CD4-positive, alpha-beta T cell treated with Interleukin-17A for 1 hour (primary cell): Measurements from ENCODE around the gene MYL6.
A peak's percentile ranks its signal among the peaks of the same experiment; 100 is the strongest.

Source experiments
- DNase-seq: peaks from one replicate; pipeline ENCODE4 v3.0.0-alpha.2; 2020

MYL6 gene

DNA sequence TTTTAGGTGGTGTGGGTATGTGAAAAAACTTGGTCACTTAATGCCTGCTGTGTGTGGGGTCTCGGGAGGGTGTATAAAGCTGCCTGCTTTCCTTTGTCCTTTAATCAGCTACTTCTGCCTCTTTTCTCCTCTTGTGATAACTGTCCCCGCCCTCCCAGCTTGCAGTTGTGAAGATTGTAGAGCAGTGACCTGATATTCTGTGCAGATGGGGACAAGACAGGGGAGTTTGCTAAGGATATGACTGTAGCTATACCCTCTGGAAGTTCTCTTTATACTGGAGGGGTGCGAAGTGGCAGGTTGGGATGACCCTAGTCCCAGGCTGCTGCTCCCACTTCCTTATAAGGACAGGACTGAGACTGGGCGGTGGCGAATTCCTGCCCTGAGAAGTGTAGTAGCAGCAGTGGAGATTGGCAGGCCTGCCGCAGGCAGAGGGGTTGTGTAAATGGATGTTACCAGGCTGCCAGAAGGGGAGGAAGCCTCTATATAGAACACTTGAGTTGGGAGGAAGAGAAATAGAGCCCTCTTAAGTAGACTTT lies 835 bp downstream of the MYL6 start:
- peak; percentile 42 for DNase-seq

DNA sequence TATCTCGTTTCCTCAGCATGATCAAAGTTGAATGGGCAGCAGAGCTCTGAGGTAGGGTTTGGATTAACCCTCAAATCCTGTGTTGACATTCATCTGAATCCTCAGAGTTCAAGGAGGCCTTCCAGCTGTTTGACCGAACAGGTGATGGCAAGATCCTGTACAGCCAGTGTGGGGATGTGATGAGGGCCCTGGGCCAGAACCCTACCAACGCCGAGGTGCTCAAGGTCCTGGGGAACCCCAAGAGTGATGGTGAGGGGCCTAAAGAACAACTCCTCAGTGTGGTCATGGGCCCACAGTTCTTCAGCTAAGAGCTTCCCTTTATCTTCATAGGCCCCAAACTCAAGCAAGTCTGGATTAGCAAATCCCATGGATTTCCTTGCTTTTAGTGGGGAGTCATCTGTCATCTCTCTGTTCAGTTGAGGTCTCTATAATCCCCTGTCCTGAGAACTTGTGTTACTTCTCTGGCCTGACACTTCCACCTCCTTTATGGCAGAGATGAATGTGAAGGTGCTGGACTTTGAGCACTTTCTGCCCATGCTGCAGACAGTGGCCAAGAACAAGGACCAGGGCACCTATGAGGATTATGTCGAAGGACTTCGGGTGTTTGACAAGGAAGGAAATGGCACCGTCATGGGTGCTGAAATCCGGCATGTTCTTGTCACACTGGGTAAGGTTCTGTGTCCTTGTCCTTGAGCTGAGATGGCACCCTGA lies 1.5 kb downstream of the MYL6 start:
- DNase-seq: peak; percentile 25

DNA sequence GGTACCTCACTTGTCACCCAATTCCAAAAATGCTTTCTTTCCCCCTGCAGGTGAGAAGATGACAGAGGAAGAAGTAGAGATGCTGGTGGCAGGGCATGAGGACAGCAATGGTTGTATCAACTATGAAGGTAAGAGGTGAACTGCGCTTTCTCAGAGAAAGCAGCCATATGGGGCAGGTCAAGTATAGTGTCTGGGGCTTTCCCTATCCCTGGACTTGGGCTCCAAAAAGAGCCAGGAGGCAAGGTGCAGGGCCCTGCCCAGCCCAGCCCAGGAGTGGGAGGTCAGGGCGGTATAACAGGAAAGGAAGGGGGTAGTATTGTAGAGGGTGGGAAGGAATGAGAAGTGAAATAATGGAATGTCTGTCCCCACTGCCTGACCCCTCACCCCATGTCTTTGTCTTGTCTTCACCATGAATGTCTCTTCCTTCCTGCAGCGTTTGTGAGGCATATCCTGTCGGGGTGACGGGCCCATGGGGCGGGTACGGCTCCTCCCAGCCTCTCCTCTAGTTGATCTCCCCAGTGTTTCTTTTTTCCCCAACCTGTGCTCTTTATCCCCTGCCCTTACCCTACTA lies 2.1 kb downstream of the MYL6 start:
- peak; percentile 79 for DNase-seq

DNA sequence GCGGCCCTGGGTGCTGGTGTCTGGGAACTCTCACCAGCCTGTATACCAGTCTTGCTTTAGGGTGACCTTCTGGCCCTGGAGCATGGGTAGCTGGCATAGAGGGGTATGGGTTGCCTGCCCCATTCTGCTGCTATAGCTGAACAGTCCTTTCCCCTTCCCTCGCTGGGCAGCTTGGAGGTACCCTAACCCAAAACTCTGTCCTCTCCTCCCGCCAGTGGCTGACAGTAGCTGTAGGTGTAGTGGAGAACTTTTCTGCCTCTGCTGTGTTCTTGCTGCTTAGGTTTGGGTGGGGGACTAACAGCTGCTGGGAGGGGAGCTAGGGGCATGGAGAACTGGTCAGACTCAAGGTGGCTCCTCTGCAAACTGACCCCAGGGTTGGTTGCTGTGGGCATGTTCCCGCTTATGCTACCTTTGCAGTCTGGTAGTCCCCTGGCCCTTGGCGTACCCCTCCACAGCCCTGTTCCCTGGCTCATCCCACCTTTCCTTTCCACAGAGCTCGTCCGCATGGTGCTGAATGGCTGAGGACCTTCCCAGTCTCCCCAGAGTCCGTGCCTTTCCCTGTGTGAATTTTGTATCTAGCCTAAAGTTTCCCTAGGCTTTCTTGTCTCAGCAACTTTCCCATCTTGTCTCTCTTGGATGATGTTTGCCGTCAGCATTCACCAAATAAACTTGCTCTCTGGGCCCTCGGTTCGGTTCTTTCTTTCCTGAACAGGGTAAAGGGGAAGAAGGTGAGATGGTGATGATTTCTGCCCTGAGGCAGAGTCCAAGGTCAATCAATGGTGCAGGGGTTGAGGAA lies 2.9 kb downstream of the MYL6 start:
- no peak for DNase-seq

DNA sequence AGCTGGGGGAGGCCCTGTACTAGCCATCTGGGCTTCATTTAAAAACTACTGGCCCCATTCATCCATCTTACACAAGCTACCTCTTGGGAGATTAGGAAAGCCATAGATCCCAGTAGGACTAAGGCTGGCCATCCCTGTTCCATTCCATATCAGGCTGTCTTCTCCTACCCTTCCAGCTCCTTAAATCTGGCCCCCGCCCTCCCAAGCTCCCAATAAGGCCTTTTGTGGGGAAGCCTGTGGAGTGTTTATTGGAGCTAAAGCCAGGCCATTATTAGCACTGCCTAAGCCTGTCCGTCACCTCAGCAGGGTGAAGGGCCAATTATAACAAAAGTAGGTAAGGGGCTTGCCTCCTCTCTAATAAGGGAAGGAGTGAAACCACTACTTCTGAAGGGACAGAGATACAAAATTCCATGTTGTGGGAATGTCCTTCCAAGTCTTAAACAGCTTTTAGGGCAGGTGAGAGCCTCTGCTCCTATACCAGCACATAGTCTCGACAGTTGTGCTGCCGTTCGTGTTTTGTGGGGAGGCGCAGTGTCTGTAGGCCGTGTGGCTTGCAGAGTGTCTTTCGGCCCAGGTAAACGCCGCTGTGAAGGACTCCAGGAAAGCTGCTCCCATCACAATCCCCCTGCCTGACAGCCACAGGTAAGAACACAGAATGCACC lies 3.7 kb downstream of the MYL6 start:
- DNase-seq: no peak

DNA sequence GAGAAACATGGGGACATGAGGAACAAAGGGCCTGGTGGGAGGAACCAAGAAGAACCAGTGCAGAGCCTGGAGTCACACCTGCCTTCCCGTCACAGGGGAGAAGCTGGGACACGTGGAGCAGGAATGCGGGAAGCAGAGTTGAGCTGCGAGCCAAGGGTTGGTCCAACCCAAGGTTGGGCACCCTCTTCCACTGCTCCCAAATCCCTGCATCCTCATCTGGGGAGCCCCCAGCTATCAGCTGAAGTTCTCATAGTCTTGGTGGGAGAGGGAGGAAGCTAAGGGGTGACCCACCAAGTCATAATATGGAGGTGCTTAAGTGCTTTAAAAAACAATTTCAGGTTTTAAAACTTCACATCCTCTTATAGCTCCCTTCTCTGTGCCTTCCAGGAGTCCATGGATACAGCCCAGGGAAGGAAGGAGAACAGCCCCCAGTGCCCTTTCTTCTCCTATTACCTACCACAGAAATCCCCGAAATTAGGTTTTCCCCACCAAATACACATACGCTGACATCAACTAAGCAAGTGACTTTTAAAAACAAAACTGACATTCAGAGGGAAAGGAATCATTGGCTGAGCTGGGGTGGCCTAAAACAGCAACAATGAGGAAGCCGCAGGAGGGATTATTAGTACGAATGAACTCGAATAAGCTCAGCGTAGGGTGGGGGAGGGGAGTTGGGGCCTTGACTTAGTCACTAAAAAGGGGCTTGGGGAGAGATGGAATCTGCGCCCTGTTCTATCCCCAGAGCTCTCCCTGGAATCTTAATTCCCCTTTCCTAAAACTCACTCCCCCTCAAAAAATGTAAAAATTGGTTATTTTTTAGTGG lies 4.5 kb downstream of the MYL6 start:
- DNase-seq: peak; percentile 35

DNA sequence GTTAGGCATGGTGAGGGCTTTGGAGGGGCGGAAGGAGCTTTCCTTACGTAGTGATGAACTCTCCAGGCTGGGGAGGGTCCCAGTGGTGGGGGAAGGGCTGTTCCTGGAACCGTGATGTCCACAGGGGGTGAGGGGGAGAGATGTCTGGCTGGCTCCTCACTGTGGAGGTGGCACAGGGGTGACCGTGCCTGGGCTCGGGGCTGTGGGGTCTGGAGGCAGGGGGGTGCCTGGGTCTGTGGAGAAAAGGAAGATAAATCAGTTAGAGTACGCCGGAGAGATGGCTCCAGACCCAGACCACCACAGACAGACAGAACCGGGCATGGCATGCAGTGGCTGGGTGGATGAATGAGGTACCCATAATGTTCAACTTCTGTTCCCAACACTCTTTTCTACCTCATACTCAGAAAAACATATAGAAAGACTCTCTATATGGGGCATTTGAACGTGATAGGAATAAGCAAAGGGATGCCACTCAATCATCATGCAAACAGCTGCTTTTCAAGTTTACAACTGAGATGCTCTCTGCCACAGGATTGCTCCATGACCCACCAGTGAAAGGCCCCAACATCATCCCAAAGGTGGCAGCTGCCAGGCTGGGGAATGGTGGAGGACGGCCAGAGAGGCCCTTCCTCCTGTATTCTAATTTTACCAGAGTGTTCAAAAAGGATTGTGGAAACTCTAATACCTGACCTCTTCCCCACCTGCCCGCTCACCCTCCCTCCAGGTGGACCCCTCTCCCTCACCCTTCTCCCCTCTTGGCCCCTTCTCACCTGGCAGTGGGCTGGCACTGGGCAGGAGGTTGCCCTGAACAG lies 5.6 kb downstream of the MYL6 start:
- peak; percentile 27 for DNase-seq

DNA sequence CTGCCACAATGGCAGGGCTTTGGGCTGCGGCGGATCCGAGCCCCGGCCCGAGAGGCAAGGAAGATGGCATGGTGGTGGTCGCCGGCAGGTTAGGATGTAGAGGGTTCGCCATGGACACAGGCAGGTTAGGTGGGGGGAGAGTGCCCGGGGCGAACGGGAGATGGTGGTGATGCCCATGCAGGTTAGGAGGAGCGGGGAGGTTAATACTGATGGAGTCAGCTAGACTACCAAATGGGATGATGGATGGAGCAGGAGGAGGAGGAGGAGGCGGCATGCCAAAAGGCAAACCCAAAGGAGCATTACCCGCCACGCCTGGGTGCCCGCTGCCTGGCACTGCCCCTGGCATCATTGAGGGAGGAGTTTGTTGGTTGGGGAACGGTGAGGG lies 6.2 kb downstream of the MYL6 start:
- peak; percentile 29 for DNase-seq

DNA sequence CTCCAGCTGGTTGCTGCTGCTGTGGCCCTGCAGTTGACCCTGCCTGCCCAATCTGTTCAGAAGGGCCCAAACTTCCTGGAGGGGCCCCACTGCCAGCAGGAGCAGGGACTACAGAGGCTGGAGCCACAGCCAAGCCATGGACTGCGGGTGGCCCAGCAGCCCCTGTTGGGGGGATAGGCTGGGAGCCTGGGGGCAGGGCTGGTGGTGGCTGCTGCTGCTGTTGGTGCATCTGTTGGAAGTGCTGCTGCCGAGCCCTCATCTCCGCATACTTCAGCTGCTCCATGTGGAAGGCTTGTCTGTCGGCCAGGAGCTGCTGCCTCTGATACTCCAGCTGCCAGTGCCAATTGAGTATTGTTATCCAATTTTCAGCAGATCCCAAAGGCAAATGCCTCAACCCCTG lies 7.2 kb downstream of the MYL6 start:
- no peak for DNase-seq

DNA sequence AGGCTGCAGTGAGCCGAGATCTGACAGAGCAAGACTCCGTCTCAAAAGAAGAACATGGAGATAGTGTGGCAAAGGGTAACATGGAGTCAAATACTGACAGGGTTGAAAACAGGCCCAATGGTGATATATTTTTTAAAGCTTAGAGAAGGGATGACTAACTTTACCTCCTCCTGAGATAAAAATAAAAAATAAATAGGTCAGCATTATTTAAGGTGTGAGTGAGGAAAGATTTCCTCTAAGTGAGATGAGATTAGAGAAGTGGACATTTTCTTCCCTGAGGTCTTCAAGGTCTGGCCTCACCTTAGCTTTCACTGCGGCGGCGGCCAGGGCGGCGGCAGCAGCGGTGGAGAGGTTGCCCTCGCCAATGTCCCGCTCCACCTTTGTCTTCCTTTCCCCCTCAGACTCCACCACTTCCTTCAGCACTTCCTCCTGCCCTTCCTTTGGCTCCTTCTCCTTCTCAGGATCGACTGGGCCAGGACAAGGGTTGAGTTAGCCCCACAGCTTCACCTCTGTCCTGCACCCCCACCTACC lies 11.1 kb downstream of the MYL6 start:
- DNase-seq: no peak

DNA sequence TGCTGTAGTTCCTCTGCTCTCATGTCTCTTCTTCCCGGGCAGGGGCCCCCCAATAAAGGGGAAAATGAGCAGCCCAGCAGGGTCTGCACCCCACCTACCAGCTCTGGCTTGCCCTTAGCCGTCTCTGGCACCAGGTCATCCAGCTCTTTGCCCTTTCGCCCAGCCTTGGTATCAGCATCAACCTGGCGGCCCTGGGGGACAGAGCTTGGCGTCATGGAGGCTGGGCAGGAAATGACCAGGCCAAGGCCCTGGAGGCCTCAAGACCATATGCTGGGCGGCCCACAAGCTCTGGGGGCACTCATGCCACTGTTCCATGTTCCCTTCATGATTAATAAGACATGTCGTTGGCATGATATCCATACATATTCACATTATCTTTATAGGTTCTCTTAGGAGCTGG lies 14.7 kb downstream of the MYL6 start:
- DNase-seq: no peak

DNA sequence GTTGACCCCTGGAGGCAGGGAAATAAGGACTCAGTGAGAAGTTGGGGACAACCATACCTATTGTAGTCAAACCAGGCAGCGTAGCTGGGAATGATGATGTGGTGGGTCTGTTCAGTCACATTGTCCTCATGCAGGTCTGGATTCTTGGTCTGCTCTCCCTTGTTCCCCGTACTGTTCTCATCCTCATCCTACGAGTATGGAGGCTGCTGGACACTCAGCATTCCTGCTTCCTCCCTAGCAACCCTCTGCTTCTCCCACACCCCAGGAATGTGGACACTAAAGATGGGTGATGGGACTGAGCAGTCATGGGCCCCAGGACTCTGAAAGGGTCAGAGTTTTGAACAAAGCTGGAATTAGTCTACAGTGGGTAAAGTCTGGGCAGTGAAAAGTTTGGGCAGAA lies 20.2 kb downstream of the MYL6 start:
- no peak for DNase-seq

DNA sequence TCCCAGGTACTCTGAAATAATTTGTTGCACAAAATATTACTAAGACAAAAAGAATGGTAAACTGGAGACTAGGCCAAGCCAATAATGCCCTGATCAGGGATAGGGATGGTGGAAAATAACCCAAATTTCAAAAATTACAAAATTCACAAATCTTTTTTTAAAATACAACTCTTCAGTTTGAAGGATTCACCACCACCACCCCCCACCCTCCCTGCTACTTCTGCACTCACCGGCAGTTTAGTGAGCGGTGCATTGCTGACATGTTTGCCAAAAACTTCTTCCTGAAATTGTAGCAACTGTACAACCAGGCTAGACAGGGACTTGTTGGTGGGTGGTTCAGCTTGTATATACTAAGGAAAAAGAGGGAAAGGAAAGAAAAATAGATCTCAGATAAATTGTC lies 28.8 kb downstream of the MYL6 start:
- no peak for DNase-seq

DNA sequence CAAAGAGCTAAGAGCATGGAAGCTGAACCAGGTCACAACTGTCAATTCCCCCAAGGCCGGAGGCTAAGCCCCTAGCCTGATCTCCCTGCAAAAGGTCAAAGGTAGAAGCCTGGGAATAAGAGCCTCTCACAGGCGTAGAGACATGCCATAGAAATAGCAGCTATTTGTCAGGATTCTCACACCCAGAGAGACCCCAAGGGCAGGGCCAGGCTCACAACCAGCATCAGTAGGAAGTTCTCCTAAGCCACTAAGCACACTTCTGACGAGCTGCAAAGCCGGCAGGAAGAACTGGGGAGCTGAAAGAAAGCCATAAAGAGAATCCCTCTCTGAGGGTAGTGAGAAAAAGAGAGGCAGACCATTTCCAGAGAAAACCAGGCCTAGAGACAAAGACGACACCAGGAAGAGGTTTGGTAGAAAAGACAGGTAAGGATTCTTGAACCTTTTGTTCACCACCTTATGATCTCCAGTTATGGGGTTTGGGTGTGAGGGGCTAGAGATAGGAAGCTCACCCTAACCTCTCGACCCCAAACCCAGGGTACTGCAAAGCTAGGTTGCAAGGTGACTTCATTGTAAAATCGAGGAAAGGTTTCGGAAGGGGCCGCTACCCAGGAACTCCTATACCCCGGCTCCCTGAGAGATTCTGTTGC lies 30.1 kb downstream of the MYL6 start:
- DNase-seq: peak; percentile 16

DNA sequence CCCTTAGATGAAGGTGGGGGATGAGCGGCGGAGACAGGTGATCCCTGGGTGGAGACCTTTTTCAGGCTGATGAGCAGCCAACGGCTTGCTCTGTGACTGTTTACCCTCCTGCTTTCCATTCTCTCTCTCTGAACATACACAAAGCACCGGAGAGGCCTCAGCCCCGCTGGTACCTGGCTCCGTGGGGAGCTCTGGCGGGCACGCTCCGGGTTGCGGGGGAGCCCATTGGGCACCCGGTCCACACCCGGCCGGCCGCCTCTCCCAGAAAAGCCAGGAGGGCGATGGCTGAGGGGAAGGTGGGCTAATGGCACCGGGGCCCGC lies 30.6 kb downstream of the MYL6 start:
- peak; percentile 16 for DNase-seq

DNA sequence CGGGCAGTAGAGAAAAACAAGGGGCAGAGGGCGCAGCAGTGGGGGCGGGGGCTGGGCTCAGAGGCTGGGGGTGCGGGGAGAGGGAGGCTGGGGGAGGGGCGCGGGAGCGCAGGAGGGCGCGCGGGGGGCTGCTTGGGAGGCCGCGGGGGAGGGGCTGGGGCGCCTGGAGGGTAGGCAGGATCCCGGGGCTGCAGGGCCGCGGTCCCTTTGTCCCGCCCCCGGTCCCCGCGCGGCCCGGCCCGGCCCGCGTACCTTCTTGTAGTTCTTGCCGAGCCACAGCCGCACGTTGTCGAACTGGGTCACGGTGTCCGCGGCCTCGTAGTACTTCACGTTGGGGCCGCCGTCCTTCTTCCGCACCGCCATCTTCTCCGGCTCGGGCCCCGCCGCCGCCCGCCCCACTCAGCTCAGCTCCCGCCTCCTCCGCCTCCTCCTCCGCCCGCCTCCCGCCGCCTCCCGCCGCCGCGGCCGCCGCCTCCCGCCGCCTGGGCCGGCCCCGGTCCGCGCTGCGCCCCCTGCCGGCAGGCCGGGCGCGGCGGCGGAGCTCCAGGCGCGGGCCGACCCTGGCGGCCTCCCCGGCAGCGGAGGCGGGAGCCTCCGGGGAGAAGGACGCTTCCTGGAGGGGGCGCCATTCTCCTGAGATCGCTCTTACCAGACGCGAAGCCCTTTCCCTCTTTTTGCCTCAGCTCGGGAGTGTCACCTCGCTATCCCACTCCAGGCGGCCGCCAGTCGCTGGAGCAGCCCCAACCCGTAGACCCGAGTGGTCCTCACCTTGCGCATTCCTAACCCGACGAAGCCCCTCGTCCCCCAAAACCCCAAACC lies 31.1 kb downstream of the MYL6 start, which contains the start of gene SMARCC2:
SMARCC2 (minus strand) TSS at position 385 of the 819 bp plus-strand sequence; CDS start at position 363, 22 bp downstream.
- DNase-seq: peak; percentile 89

DNA sequence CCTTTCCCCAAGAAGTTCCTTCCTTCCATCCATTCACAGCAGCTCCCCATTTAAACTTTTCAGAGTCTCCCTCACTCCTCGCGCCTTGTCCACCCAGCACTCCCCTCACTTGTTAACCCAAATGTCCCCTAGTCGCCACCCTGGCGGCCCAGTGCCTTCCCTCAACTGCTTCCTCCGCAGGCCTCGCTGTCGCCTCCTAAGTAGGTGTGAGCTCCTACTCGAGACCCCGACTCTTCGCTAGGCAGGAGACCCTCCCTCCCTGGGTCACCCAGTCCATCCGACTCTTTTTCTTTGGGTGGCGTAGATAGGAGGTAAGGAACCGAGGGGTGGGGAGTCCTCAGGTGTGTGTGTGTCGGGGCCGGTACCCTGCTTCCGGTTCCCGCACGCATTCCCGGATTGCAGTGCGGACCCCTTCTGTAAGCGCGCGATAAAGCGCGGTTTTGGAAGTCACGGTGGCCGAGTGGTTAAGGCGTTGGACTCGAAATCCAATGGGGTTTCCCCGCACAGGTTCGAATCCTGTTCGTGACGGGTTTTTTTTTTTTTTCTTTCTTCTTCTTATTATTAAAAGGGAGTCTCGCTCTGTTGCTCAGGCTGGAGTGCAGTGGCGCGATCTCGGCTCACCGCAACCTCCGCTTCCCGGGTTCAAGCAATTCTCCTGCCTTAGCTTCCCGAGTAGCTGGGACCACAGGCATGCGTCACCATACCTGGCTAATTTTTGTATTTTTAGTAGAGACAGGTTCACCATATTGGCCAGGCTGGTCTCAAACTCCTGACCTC lies 31.9 kb downstream of the MYL6 start:
- DNase-seq: peak; percentile 86

DNA sequence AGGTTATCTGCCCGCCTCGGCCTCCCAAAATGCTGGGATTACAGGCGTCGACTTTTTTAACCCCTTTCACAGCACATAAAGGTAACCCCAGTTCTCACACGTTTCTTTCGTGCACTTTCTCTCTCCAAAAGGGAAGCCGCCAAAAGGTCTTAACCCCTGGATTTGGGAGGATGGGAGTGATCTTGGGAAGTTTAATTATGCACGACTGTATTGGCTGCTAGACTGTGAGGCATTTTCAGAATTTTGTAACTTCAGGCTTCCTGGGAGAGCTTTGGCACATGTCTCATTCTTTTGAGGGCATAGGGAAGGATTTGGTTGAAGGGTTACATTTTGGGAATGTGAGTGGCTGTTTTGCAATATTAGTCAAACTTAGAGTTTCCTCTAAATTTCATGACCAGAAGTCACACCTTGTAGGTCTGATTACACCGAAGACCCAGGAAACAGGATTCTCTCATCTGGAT lies 32.6 kb downstream of the MYL6 start:
- DNase-seq: no peak

DNA sequence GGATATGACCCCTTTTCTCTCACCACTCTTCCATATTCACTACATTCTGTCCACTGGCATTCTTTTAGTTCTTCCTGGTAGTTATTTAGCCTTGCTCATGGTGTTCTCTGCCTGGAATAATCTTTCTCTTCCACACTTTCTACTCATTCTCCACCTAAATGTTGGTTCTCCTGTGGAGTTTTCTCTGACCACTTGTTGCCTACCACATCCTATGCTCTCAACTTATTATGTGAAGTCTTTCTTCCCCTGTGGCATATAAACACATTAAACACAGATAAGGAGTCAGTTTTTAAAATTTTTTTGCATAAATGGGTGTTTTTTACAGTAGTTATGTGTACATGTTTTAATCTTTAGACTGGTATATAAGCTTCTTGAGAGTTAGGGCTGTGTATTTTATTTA lies 34.4 kb downstream of the MYL6 start:
- DNase-seq: no peak
